ENCODE results near the gene GSX2. TPM values are rescaled to one million over a fixed set of nuclear protein-coding genes. Genes with fewer than 3 reads are reported as not detected.

GSX2 gene
- total RNA-seq, 1 donor from 2014 or later, result not detected

DNA sequence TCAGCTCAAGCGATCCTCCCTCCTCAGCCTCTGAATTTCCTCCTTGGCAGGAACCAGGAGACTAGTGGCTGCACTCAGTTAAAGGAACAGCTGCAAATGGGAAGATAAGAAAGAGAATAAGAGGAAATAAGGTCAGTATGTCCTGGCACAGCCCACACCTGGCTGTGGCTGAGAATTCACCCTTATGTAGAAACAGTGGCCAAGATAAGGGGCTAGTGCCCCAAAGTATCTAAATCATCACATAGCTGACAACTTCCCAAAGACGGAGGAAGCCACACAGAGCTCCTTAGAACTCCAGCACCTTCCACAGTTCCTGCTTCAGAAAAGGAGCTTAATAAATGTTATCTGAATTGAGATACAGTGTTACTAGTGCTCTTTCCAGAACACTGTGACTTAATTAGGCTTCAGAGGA is 33.2 kb upstream of the GSX2 start:
- intact Hi-C loops (cut with DNase I), result no loop called here
- DNase-seq (no peak), ATAC-seq (no peak)

DNA sequence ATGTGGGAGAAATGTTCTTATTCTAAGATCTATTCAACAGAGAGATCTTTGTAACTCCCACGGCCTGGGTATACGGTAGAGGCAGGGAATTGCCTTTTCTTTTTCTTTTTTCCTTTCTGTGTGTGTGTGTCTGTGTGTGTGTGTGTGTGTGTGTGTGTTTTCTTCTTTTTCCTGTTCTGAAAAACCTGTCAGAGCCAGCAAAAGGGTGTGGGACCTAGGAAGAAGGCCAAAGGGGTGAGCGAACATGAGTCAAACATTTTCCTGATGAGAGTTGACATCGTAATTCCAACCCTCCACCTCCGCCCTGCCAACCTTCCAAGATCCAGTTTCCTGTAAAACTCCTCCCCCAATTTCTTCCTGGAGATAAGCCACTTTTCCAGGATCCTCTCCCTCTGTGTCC is 32.8 kb upstream of the GSX2 start:
- no peak overlapping the region for H3K4me3 ChIP-seq
- no peak for TF ChIP-seq CTCF (IDR thresholded peaks at IDR 0.05)
- H3K9me3 ChIP-seq, result no peaks in the 10 kb centered on the region
- ATAC-seq (no peak), DNase-seq (no peak)
- H3K4me1 ChIP-seq, result peaks cover 21% of the 10 kb centered on the region
- H3K36me3 ChIP-seq, result no peaks in the 10 kb centered on the region
- no peaks in the 10 kb centered on the region for H3K27me3 ChIP-seq
- intact Hi-C loops (cut with DNase I), result no loop called here
- H3K27ac ChIP-seq, result no peak overlapping the region

More for the DNA sequence above, 33.2 kb upstream of the GSX2 start:
- Histone ChIP-seq H3K36me3 (no peaks in the 10 kb centered on the region), H3K27ac (no peak overlapping the region), H3K9me3 (no peaks in the 10 kb centered on the region), H3K4me3 (no peak overlapping the region), H3K27me3 (no peaks in the 10 kb centered on the region), H3K4me1 (peaks cover 25% of the 10 kb centered on the region)
- TF ChIP-seq CTCF (IDR thresholded peaks at IDR 0.05), result no peak

DNA sequence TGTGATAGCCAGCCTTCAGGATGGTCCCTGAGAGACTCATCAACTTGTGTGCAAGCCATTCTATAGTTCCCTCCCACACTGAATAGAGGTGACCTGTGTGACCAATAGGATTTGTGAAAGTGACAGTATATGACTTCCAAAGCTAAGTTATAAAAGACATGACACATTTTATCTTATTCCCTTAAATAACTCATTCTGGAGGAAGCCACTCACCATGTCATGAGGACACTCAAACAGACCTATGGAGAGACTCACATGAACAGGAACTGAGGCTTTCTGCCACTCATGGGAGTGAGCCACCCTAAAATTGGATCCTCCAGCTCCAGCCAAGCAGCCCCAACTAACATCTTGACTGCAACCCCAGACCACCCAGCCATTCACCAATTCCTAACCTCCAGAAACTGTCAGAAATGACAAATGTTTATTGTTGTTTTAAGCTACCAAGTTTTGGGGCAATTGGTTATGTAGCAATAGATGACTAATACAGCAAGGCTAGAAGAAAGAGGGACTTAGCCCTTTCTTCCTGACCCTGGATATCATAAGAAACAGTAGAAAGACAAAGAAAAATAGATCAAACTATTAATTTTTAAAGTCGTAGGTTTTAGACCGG is 26.6 kb upstream of the GSX2 start:
- H3K9me3 ChIP-seq, result no peaks in the 10 kb centered on the region
- no peaks in the 10 kb centered on the region for H3K27me3 ChIP-seq
- H3K36me3 ChIP-seq, result no peaks in the 10 kb centered on the region
- H3K27ac ChIP-seq, result no peak overlapping the region
- no peak for ATAC-seq
- no peak for TF ChIP-seq CTCF (IDR thresholded peaks at IDR 0.05)
- H3K4me3 ChIP-seq, result no peak overlapping the region
- no peak for DNase-seq
- H3K4me1 ChIP-seq, result no peaks in the 10 kb centered on the region
- intact Hi-C loops (cut with DNase I), result no loop called here

GRCh38 chr4:54074381-54074780 is 25.6 kb upstream of the GSX2 start:
- ATAC-seq (no peak), DNase-seq (no peak)
- intact Hi-C loops (cut with DNase I), result no loop called here
- Histone ChIP-seq H3K27ac (no peak overlapping the region), H3K27me3 (no peaks in the 10 kb centered on the region), H3K36me3 (no peaks in the 10 kb centered on the region), H3K9me3 (no peaks in the 10 kb centered on the region), H3K4me1 (no peaks in the 10 kb centered on the region), H3K4me3 (no peak overlapping the region)
- TF ChIP-seq CTCF (IDR thresholded peaks at IDR 0.05), result no peak

DNA sequence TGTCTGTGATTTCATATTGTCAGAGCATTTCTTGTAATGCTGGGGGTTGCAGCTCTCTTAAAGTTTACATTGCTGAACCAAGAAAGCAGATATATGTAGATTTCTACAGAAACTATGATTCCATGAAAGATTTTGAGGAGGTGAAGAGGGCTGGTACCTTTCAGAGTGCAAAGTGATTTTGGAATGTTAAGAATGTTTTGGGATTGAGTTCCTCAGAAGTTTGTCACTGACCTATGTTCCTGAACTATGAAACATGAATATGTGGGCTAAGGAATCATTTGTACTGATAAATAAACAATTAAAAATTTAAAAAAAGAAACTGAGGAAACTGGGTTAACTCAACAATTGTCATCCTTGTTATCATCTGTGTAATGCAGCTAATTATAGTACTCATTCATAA is 23.3 kb upstream of the GSX2 start:
- H3K4me1 ChIP-seq, result no peaks in the 10 kb centered on the region
- no peaks in the 10 kb centered on the region for H3K9me3 ChIP-seq
- intact Hi-C loops (cut with DNase I), result no loop called here
- no peaks in the 10 kb centered on the region for H3K36me3 ChIP-seq
- no peak for ATAC-seq
- no peak overlapping the region for H3K27ac ChIP-seq
- no peaks in the 10 kb centered on the region for H3K27me3 ChIP-seq
- no peak for DNase-seq
- no peak for TF ChIP-seq CTCF (IDR thresholded peaks at IDR 0.05)
- H3K4me3 ChIP-seq, result no peak overlapping the region

DNA sequence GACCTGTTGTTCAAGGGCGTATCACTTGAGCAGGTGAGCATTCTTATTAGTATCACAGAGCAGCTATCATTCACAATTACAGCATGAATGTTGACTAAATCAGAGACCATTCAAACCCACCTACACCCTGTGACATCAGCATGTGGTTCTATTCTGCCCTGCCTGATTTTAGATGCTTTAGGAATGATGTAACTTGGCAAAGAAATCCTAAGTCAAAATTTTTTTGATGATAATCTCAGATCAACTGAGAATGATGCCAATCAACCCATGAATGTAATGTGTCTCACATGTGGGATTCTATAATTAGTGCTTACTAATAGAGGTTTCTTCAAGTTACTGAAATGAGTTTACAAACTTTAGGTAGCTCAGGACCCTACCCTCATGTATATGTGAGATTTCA is 22.2 kb upstream of the GSX2 start:
- no peaks in the 10 kb centered on the region for H3K9me3 ChIP-seq
- no peaks in the 10 kb centered on the region for H3K36me3 ChIP-seq
- ATAC-seq (no peak), DNase-seq (no peak)
- H3K27me3 ChIP-seq, result no peaks in the 10 kb centered on the region
- H3K27ac ChIP-seq, result no peak overlapping the region
- no peaks in the 10 kb centered on the region for H3K4me1 ChIP-seq
- TF ChIP-seq CTCF (IDR thresholded peaks at IDR 0.05), result no peak
- intact Hi-C loops (cut with DNase I), result no loop called here
- H3K4me3 ChIP-seq, result no peak overlapping the region
